ENCODE results near the gene SAGE1.
"Not testable (repeated sequence)": the region's sequence is repeated elsewhere in the genome, so short reads cannot be mapped to it uniquely, and the experiment has no call there.

DNA sequence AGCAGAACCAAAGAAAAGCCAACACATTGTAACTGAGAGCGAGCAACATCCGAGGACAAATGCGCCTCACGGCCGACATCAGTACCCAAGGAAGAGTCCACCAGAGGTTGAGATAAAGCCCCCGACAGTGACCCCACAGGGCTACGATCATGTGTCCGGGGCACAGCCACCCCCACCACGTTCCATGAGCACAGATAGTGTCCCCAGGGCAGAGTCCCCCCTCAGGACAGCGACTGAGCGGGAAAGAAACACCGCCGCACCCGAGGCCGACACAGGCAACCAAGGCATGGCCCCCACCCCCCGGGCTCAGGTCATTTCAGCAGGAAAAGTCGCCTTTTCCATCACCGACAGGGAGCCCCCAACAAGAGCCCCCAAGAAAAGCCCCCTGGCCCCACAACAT lies 5.3 kb upstream of the SAGE1 start:
- TF ChIP-seq, protein P1, sequence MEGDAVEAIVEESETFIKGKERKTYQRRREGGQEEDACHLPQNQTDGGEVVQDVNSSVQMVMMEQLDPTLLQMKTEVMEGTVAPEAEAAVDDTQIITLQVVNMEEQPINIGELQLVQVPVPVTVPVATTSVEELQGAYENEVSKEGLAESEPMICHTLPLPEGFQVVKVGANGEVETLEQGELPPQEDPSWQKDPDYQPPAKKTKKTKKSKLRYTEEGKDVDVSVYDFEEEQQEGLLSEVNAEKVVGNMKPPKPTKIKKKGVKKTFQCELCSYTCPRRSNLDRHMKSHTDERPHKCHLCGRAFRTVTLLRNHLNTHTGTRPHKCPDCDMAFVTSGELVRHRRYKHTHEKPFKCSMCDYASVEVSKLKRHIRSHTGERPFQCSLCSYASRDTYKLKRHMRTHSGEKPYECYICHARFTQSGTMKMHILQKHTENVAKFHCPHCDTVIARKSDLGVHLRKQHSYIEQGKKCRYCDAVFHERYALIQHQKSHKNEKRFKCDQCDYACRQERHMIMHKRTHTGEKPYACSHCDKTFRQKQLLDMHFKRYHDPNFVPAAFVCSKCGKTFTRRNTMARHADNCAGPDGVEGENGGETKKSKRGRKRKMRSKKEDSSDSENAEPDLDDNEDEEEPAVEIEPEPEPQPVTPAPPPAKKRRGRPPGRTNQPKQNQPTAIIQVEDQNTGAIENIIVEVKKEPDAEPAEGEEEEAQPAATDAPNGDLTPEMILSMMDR (IDR thresholded peaks at IDR 0.05): not testable (repeated sequence)
- not testable (repeated sequence) for TF ChIP-seq ZFX (IDR thresholded peaks at IDR 0.05; ENCODE audit: borderline replicate concordance)

Measured in 22Rv1 (cell line).